IPS-18c (cell line): Measurements from ENCODE around the gene SYNE2.
"Not testable (repeated sequence)": the region's sequence is repeated elsewhere in the genome, so short reads cannot be mapped to it uniquely, and the experiment has no call there.

ENCODE experiments used
- H3K4me3 ChIP-seq: 2 replicates; pipeline ENCODE4 v1.7.0; 2013; ENCODE audit warnings: low read depth, mild to moderate bottlenecking, low read length, moderate library complexity; ENCODE audit not compliant: insufficient read depth
- H3K9me3 ChIP-seq: one replicate; pipeline ENCODE4 v1.6.1; 2013; ENCODE audit warnings: mild to moderate bottlenecking, low read length, moderate library complexity; ENCODE audit not compliant: control insufficient read depth, insufficient read depth

SYNE2 gene

DNA sequence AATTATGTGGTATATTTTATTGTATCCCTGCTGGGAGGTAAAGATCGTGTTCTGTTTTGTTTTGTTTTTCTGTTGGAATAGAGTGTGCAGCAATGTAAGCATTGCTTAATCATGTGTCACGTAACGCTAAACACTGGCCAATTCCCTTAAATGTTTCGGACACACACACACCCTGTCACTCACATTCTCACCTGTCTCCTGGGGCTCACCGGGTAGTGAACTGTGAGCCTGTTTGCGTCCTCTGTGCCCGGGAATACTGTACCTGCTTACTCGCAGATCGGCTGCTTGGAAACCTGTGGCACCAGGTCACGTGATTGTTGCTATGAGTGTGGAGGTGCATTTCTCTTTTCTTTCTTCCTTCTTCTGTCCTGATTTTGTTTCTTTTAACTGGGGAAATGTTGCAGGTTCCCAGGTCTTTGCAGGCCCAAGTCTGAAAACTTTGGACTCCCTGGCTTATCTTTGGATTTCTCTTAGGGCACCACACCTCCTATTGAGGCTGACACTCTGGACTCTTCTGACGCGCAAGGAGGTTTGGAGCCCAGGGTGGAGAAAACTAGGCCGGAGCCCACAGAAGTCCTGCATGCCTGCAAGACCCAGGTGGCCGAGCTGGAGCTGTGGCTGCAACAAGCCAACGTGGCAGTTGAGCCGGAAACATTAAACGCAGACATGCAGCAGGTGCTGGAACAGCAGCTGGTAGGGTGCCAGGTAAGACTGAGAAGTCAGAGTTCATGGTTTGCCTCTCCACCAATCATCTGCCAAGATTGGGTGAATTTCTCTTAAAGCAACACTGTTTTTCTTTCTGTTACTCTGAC is 260.3 kb downstream of the SYNE2 start:
- H3K4me3 ChIP-seq, result no peak overlapping the region

GRCh38 chr14:64114166-64114565 is 261.4 kb downstream of the SYNE2 start:
- Histone ChIP-seq H3K4me3 (no peak overlapping the region), H3K9me3 (no peaks in the 10 kb centered on the region)

More for the DNA sequence above, 260.3 kb downstream of the SYNE2 start:
- no peaks in the 10 kb centered on the region for H3K9me3 ChIP-seq

DNA sequence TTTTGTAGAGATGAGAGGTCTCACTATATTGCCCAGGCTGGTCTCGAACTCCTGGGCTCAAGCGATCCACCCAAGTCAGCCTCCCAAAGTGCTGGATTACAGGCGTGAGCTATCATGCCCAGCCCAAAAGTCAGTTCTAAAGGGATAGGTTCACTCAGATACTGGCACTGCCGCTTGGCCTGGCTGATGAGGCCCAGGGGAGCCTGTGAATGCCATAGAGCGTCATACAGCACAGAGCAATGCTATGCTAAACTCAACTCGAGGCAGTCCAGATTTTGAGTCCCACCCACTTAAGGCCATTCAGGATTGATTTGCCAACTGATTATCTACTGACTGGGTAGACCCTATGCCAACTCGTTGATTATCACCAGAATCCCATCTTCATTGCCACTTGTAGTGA is 262.0 kb downstream of the SYNE2 start:
- no peak overlapping the region for H3K4me3 ChIP-seq
- H3K9me3 ChIP-seq, result no peaks in the 10 kb centered on the region

- H3K4me3 ChIP-seq, result no peak overlapping the region
Measured at GRCh38 chr14:64115401-64115800, 262.6 kb downstream of the SYNE2 start.

DNA sequence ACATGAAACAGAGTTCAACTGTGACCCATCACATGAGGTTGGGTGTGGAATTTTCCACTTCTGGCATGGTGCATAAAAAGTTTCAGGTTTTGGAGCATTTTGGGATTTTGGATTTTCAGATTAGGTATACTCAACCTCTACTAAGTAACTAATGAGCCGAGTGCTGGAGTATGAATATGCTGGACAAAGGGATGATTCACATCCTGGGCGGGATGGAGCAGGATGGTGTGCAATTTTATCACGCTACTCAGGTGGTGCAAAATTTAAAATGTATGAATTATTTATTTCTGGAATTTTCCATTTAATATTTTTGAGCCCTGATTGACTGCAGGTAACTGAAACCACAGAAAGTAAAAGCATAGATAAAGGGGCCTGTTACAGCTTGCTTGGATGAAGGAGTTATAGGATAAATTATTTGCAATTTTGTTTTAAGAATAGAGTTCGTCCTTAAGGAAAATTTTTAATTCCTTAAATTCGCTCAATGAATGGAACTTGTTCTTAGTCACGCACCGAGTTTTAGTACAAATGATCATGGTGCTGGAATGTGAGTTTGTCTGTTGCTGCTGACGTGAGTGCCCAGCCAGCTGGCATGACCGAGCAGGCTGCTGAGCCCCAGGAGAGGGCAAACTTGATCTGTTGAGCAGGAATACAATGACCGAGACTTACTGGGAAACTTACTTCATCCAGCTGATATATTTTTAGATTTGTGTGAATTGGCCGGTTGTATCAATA is 265.0 kb downstream of the SYNE2 start:
- no peaks in the 10 kb centered on the region for H3K9me3 ChIP-seq
- no peak overlapping the region for H3K4me3 ChIP-seq

More at GRCh38 chr14:64115401-64115800, 262.6 kb downstream of the SYNE2 start:
- no peaks in the 10 kb centered on the region for H3K9me3 ChIP-seq

DNA sequence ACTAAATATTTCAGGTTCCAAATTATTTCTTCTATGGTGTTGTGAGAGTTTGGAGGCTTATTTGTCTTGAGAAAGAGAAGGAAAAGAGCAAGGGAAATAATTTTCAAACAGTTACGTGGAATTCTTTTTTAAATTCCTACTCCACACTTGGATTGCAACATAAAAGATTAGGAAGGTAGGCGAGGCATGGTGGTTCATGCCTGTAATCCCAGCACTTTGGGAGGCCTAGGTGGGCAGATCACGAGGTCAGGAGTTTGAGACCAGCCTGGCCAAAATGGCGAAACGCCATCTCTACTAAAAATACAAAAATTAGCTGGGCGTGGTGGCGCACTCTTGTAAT is 265.6 kb downstream of the SYNE2 start:
- H3K9me3 ChIP-seq, H3K4me3 ChIP-seq: not testable (repeated sequence)

GRCh38 chr14:64118892-64119291 is 266.1 kb downstream of the SYNE2 start:
- Histone ChIP-seq H3K4me3 (no peak overlapping the region), H3K9me3 (no peaks in the 10 kb centered on the region)

- Histone ChIP-seq H3K4me3 (no peak overlapping the region), H3K9me3 (no peaks in the 10 kb centered on the region)
Measured at GRCh38 chr14:64119500-64119899, 266.7 kb downstream of the SYNE2 start.

GRCh38 chr14:64119980-64120379 is 267.2 kb downstream of the SYNE2 start:
- no peak overlapping the region for H3K4me3 ChIP-seq
- H3K9me3 ChIP-seq, result no peaks in the 10 kb centered on the region

DNA sequence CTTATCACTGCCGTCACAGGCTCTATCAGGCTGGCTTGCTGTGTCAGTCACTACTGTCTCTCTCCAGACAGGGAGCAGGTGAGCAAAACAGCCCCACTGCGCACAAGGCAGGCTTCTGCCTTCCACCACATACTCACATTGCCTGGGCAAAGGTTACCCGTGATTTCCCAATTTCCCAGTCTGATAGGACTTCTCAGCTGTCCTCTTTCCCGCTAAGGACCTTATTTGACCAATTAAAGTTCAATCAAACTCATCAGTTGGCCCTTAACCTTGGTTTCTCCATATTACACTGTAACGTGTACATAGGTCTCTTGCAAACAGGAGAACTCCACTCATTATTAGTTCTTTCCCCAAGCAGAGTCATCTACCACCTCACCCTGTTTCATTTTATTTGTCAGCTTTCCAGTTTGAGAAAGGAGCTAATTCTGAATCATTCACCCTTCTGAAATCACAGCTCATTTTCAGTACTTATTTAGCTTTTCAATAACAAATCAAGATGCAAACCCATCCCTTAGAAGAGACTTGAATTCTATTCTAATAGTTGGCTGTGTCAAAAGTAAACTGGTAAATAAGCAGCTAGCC is 270.5 kb downstream of the SYNE2 start:
- Histone ChIP-seq H3K9me3 (no peaks in the 10 kb centered on the region), H3K4me3 (no peak overlapping the region)

GRCh38 chr14:64125270-64125669 is 272.5 kb downstream of the SYNE2 start:
- no peaks in the 10 kb centered on the region for H3K9me3 ChIP-seq
- no peak overlapping the region for H3K4me3 ChIP-seq

GRCh38 chr14:64126548-64126947 is 273.7 kb downstream of the SYNE2 start:
- Histone ChIP-seq H3K4me3 (no peak overlapping the region), H3K9me3 (no peaks in the 10 kb centered on the region)

- no peak overlapping the region for H3K4me3 ChIP-seq
- no peaks in the 10 kb centered on the region for H3K9me3 ChIP-seq
Measured at GRCh38 chr14:64137657-64138290, 285.0 kb downstream of the SYNE2 start.

DNA sequence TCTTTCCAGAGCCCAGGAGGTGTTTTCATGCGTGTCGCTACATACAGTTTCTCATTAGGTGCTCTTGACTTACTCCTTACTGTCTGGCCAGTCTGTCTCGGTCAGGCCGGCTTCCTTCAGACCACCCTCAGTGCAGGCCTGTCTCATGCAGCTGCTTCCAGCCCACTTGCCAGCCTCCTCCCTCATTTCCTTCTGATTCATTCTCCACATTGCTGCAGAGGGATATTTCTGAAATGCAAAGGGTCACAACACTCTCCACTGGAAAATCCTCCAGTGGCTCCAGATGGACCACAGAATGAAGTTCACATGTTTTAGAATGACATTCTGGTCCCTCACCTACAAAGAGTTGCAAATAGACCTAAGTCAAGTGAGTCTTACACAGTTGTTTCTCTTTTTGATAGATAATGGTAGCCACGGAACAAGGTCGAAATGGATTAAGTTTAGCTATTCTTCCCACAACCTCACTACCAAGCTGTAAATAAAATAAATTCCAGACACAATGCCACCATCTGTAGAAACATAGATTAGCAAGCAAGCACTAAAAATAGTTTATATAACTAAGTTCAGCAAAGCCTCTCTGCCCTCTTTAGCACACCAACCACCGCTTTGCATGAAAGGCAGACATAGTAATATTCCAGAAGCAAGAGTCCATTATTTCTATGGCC is 294.5 kb downstream of the SYNE2 start:
- no peak overlapping the region for H3K4me3 ChIP-seq
- H3K9me3 ChIP-seq, result no peaks in the 10 kb centered on the region

DNA sequence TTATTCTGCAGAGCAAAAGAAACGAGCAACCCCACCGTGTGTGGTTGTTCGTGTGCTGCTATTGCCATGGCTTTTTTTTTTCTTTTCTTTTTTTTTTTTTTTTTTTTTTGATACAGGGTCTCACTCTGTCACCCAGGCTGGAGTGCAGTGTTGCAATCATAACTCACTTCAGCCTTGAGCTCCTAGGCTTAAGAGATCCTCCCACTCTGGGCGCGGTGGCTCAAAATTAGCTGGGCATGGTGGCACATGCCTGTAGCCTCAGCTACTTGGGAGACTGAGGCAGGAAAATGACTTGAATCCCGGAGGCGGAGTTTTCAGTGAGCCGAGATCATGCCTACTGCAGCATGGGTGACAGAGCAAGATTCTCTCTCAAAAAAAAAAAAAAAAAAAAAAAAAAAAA is 297.1 kb downstream of the SYNE2 start:
- Histone ChIP-seq H3K9me3 (no peaks in the 10 kb centered on the region), H3K4me3 (no peak overlapping the region)

DNA sequence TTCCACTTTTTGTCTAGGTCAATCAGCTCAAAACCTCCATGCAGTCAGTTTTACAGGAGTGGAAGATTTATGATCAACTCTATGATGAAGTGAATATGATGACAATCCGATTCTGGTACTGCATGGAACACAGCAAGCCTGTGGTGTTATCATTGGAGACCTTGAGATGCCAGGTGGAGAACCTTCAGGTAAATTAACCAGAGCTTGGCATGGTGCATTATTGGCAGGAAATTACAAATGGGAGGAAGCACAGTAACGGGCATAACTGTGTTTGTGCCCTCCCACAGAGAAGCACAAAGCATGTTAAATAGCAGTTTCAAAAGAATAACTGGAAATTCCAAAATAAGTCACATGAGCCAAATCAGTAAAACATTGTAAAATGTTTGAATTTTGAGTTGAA is 305.8 kb downstream of the SYNE2 start:
- H3K9me3 ChIP-seq, result no peaks in the 10 kb centered on the region
- H3K4me3 ChIP-seq, result no peak overlapping the region

DNA sequence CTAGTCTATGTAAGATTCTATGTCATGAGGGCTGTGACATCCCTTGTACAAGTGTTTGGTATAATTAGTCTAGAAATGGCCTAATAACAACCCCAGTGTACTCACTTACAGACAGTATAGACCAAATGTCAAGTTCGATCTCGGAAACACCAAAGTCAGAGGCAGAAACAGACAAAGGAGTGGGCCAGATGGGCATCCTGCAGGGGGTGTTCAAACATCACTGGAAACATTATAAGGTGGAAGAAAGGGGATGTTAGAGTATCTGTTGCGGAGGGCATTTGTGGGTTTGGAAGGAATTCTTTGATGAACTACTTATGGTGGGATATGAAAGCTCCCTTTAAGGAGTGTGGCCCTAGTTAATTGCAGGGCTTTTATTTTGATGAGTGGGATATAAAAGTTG is 306.8 kb downstream of the SYNE2 start:
- Histone ChIP-seq H3K4me3 (no peak overlapping the region), H3K9me3 (no peaks in the 10 kb centered on the region)
